ENCODE measurements around the gene MEST.
"Not testable (repeated sequence)": the region's sequence is repeated elsewhere in the genome, so short reads cannot be mapped to it uniquely, and the experiment has no call there.

Gene MEST

GRCh38 chr7:130444751-130445407 is 47.0 kb upstream of the MEST start:
- Histone ChIP-seq H2AFZ (ENCODE audit: low read depth, low read length) (0 out of 2 replicates have a peak overlapping the region, but pooled peaks have one; percentile 18), H3K36me3 (ENCODE audit: insufficient read depth, low read length) (no peaks in the 10 kb centered on the region), H3K4me1 (ENCODE audit: insufficient read depth, low read length) (peaks cover 14% of the 10 kb centered on the region), H3K4me3 (ENCODE audit: low read depth in 1 of 2, low read length in 2 of 2) (no peak overlapping the region), H3K4me2 (ENCODE audit: insufficient read depth, low read length) (no peak overlapping the region), H3K27ac (ENCODE audit: low read length) (no peak overlapping the region), H3K9ac (ENCODE audit: low read depth, low read length) (no peak overlapping the region), H4K20me1 (ENCODE audit: insufficient read depth, low read length) (no peaks in the 10 kb centered on the region), H3K79me2 (ENCODE audit: insufficient read depth, low read length) (peaks cover 4% of the 10 kb centered on the region; the same call in 1 of the 2 replicates), H3K27me3 (ENCODE audit: insufficient read depth, low read length, poor library complexity) (no peaks in the 10 kb centered on the region), H3K9me3 (ENCODE audit: insufficient read depth, low read length, severe bottlenecking) (peaks cover 4% of the 10 kb centered on the region)
- DNase-seq (no peak), ATAC-seq (ENCODE audit: insufficient read depth, low read depth) (no peak)
- TF ChIP-seq, protein P1, sequence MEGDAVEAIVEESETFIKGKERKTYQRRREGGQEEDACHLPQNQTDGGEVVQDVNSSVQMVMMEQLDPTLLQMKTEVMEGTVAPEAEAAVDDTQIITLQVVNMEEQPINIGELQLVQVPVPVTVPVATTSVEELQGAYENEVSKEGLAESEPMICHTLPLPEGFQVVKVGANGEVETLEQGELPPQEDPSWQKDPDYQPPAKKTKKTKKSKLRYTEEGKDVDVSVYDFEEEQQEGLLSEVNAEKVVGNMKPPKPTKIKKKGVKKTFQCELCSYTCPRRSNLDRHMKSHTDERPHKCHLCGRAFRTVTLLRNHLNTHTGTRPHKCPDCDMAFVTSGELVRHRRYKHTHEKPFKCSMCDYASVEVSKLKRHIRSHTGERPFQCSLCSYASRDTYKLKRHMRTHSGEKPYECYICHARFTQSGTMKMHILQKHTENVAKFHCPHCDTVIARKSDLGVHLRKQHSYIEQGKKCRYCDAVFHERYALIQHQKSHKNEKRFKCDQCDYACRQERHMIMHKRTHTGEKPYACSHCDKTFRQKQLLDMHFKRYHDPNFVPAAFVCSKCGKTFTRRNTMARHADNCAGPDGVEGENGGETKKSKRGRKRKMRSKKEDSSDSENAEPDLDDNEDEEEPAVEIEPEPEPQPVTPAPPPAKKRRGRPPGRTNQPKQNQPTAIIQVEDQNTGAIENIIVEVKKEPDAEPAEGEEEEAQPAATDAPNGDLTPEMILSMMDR (IDR thresholded peaks at IDR 0.05; ENCODE audit: borderline replicate concordance, extremely low read depth, low read length, poor library complexity, severe bottlenecking) = no peak
- TF ChIP-seq EZH2 (IDR thresholded peaks at IDR 0.05; ENCODE audit: borderline replicate concordance, low read depth, low read length, severe bottlenecking) = no peak

- Histone ChIP-seq H3K9ac (ENCODE audit: low read depth, low read length) (no peak overlapping the region), H3K36me3 (ENCODE audit: insufficient read depth, low read length) (no peaks in the 10 kb centered on the region), H3K4me1 (ENCODE audit: insufficient read depth, low read length) (peaks cover 7% of the 10 kb centered on the region), H3K4me2 (ENCODE audit: insufficient read depth, low read length) (no peak overlapping the region), H2AFZ (ENCODE audit: low read depth, low read length) (no peak overlapping the region), H3K27me3 (ENCODE audit: insufficient read depth, low read length, poor library complexity) (no peaks in the 10 kb centered on the region), H3K79me2 (ENCODE audit: insufficient read depth, low read length) (no peaks in the 10 kb centered on the region), H4K20me1 (ENCODE audit: insufficient read depth, low read length) (no peaks in the 10 kb centered on the region), H3K9me3 (ENCODE audit: insufficient read depth, low read length, severe bottlenecking) (peaks cover 4% of the 10 kb centered on the region), H3K27ac (ENCODE audit: low read length) (no peak overlapping the region), H3K4me3 (ENCODE audit: low read depth in 1 of 2, low read length in 2 of 2) (no peak overlapping the region)
- TF ChIP-seq, protein P1 (IDR thresholded peaks at IDR 0.05; ENCODE audit: borderline replicate concordance, extremely low read depth, low read length, poor library complexity, severe bottlenecking) = no peak
- TF ChIP-seq EZH2 (IDR thresholded peaks at IDR 0.05; ENCODE audit: borderline replicate concordance, low read depth, low read length, severe bottlenecking) = no peak
- no peak for ATAC-seq (ENCODE audit: insufficient read depth, low read depth)
- no peak for DNase-seq
These were observed 45.6 kb upstream of the MEST start for GRCh38 chr7:130446259-130446658.

GRCh38 chr7:130451344-130451743 is 40.5 kb upstream of the MEST start:
- H3K27me3 ChIP-seq (ENCODE audit: insufficient read depth, low read length, poor library complexity); H3K79me2 ChIP-seq (ENCODE audit: insufficient read depth, low read length); H4K20me1 ChIP-seq (ENCODE audit: insufficient read depth, low read length); H3K9me3 ChIP-seq (ENCODE audit: insufficient read depth, low read length, severe bottlenecking); H3K27ac ChIP-seq (ENCODE audit: low read length); H3K9ac ChIP-seq (ENCODE audit: low read depth, low read length); ATAC-seq (ENCODE audit: insufficient read depth, low read depth); H3K4me2 ChIP-seq (ENCODE audit: insufficient read depth, low read length); H2AFZ ChIP-seq (ENCODE audit: low read depth, low read length); H3K4me3 ChIP-seq (ENCODE audit: low read depth in 1 of 2, low read length in 2 of 2); H3K4me1 ChIP-seq (ENCODE audit: insufficient read depth, low read length); DNase-seq; H3K36me3 ChIP-seq (ENCODE audit: insufficient read depth, low read length): not testable (repeated sequence)

- H3K9ac ChIP-seq (ENCODE audit: low read depth, low read length) = no peak overlapping the region
- no peaks in the 10 kb centered on the region for H3K36me3 ChIP-seq (ENCODE audit: insufficient read depth, low read length)
- H3K27ac ChIP-seq (ENCODE audit: low read length) = no peak overlapping the region
- no peaks in the 10 kb centered on the region for H3K27me3 ChIP-seq (ENCODE audit: insufficient read depth, low read length, poor library complexity)
- TF ChIP-seq EZH2 (IDR thresholded peaks at IDR 0.05; ENCODE audit: borderline replicate concordance, low read depth, low read length, severe bottlenecking) = no peak
- TF ChIP-seq, protein P1 (IDR thresholded peaks at IDR 0.05; ENCODE audit: borderline replicate concordance, extremely low read depth, low read length, poor library complexity, severe bottlenecking) = no peak
- peaks cover 4% of the 10 kb centered on the region; the same call in 1 of the 2 replicates for H3K4me1 ChIP-seq (ENCODE audit: insufficient read depth, low read length)
- no peak overlapping the region for H3K4me3 ChIP-seq (ENCODE audit: low read depth in 1 of 2, low read length in 2 of 2)
- peaks cover 3% of the 10 kb centered on the region for H3K9me3 ChIP-seq (ENCODE audit: insufficient read depth, low read length, severe bottlenecking)
- no peaks in the 10 kb centered on the region for H3K79me2 ChIP-seq (ENCODE audit: insufficient read depth, low read length)
- H2AFZ ChIP-seq (ENCODE audit: low read depth, low read length) = no peak overlapping the region
- no peak for ATAC-seq (ENCODE audit: insufficient read depth, low read depth)
- no peak for DNase-seq
- H4K20me1 ChIP-seq (ENCODE audit: insufficient read depth, low read length) = no peaks in the 10 kb centered on the region
- no peak overlapping the region for H3K4me2 ChIP-seq (ENCODE audit: insufficient read depth, low read length)
These were observed 38.9 kb upstream of the MEST start for GRCh38 chr7:130452951-130453350.

Data from DND-41 (cell line).